Activated CD8-positive, alpha-beta memory T cell treated with anti-CD3 and anti-CD28 coated beads, Interleukin-2, amount 10 ng/mL, durations not matched to agents 7 days and 5 days (primary cell): ENCODE results near the gene NEDD4. TPM values are rescaled to one million over a fixed set of nuclear protein-coding genes. Genes with fewer than 3 reads are reported as not detected.
"Not testable (repeated sequence)": the region's sequence is repeated elsewhere in the genome, so short reads cannot be mapped to it uniquely, and the experiment has no call there.

ENCODE experiments used
- ATAC-seq: fragments of 150-1000 bp; cut with Tn5 transposase; one replicate; pipeline ENCODE4 v1.10.0; 2021; ENCODE audit warnings: moderate library complexity
- CTCF ChIA-PET: fragments of 350-600 bp; sonication (Branson Sonifier 250); formaldehyde crosslinking; loops from one replicate; lab custom pipeline; 2021; ENCODE audit warnings: antibody characterized with exemption; lab: Charles Lee
- DNase-seq: peaks from one replicate; pipeline ENCODE4 v3.0.0-alpha.2; 2020
- H3K27ac Mint-ChIP-seq: one replicate; pipeline ENCODE4 v1.8.0; 2021; ENCODE audit warnings: mild to moderate bottlenecking, mixed read lengths
- H3K27me3 Mint-ChIP-seq: one replicate; pipeline ENCODE4 v1.8.0; 2021; ENCODE audit warnings: mixed read lengths
- H3K36me3 Mint-ChIP-seq: one replicate; pipeline ENCODE4 v1.8.0; 2021; ENCODE audit warnings: mild to moderate bottlenecking, mixed read lengths
- H3K4me1 Mint-ChIP-seq: one replicate; pipeline ENCODE4 v1.8.0; 2021; ENCODE audit warnings: mixed read lengths
- H3K4me3 Mint-ChIP-seq: one replicate; pipeline ENCODE4 v1.8.0; 2021; ENCODE audit warnings: mild to moderate bottlenecking, moderate library complexity, mixed read lengths
- H3K9me3 Mint-ChIP-seq: one replicate; pipeline ENCODE4 v1.8.0; 2022; ENCODE audit warnings: low read depth, mixed read lengths
- total RNA-seq, 2 experiments: library from RNA; stranded (reverse); gene quantifications; one replicate each; pipeline ENCODE4 v1.2.3, GENCODE V29; 2021

Gene NEDD4
- total RNA-seq, 2 experiments from 2014 or later = 9.9 to 14.9 TPM

DNA sequence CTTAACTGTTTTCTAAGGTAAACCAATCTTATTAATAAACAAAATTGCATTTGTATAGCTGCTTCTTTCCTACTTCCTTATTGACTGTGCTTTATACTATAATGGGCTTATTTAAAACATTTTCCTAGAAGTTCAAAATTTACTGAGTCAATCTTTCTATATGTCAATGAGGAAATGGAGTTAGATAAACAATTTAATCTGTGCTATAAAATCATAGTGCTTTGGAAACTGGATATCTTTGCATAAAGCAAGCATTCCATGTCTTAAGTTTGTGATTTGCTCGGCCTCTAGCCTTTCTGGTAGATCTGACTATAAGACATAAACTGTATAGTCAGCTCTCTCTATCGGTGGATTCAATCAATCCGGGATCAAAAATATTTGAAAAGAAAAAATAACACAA is 99.6 kb downstream of the NEDD4 start:
- ATAC-seq (no peak), DNase-seq (no peak)
- H3K4me3 Mint-ChIP-seq = no peak overlapping the region
- peaks cover 10% of the 10 kb centered on the region for H3K4me1 Mint-ChIP-seq
- no peaks in the 10 kb centered on the region for H3K36me3 Mint-ChIP-seq
- no peaks in the 10 kb centered on the region for H3K9me3 Mint-ChIP-seq
- peaks cover 4% of the 10 kb centered on the region for H3K27me3 Mint-ChIP-seq
- CTCF ChIA-PET = no interaction called here
- no peak overlapping the region for H3K27ac Mint-ChIP-seq

DNA sequence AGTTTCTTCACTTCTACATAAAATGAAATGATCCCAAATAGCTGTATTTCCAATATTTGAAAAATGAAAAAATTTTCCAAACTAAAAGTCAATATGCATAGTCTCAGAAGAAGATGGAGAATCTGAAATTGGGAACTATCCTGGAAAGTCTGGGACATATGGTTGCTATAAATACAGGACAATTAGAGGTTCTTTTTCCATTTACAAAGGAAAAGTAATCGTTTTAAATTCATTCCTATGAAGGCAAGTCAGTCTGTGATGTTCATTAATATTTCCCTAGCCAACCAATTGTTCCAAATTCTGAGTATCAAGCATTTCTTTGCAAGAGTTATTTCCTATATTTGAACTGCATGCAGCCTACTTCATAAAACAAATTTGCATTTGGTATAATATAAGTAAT is 102.2 kb downstream of the NEDD4 start:
- no peaks in the 10 kb centered on the region for H3K9me3 Mint-ChIP-seq
- H3K27ac Mint-ChIP-seq = no peak overlapping the region
- peaks cover 10% of the 10 kb centered on the region for H3K4me1 Mint-ChIP-seq
- no peak overlapping the region for H3K4me3 Mint-ChIP-seq
- peaks cover 7% of the 10 kb centered on the region for H3K27me3 Mint-ChIP-seq
- ATAC-seq (no peak), DNase-seq (no peak)
- no peaks in the 10 kb centered on the region for H3K36me3 Mint-ChIP-seq
- CTCF ChIA-PET = no interaction called here

DNA sequence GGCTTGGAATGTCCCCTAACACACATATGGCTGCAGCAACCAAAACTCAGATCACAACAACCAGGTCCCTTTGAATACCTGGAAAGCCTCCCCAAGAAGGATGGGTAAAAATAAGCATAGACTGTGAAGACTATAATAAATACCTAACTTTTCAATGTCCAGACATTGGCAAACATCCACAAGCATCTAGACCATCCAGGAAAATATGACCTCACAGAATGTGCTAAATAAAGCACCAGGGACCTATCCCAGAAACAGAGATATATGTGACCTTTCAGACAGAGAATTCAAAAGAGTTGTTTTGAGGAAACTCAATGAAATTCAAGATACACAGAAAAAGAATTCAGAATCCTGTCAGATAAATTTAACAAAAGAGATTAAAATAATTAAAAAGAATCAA is 109.2 kb downstream of the NEDD4 start:
- ATAC-seq (no peak), DNase-seq (no peak)
- CTCF ChIA-PET = no interaction called here
- no peak overlapping the region for H3K4me3 Mint-ChIP-seq
- no peaks in the 10 kb centered on the region for H3K9me3 Mint-ChIP-seq
- H3K36me3 Mint-ChIP-seq = peaks cover 2% of the 10 kb centered on the region
- H3K27ac Mint-ChIP-seq = no peak overlapping the region
- no peaks in the 10 kb centered on the region for H3K4me1 Mint-ChIP-seq
- peaks cover 5% of the 10 kb centered on the region for H3K27me3 Mint-ChIP-seq

DNA sequence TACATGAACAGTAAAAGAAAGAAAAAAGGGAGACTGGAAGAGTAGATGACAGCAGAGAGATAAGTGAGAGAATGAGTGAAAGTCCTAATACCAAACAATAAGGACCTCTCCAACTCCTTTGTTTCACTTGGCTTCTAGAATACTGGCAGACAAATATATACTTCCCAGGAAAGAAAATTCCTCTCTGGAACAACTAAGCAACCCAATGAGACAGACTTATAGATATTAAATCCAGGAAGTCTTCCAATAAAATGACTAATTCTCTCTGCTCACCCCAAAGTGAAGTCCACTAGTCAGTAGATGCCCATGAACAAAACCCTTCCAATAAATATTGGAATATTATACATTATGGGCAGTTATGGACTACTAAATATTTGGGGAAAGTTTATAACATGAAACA is 114.2 kb downstream of the NEDD4 start:
- Mint-ChIP-seq H3K9me3 (no peaks in the 10 kb centered on the region), H3K27ac (no peak overlapping the region), H3K4me1 (no peaks in the 10 kb centered on the region), H3K27me3 (peaks cover 2% of the 10 kb centered on the region), H3K36me3 (peaks cover 1% of the 10 kb centered on the region), H3K4me3 (no peak overlapping the region)
- ATAC-seq = no peak
- DNase-seq = no peak
- CTCF ChIA-PET = no interaction called here

DNA sequence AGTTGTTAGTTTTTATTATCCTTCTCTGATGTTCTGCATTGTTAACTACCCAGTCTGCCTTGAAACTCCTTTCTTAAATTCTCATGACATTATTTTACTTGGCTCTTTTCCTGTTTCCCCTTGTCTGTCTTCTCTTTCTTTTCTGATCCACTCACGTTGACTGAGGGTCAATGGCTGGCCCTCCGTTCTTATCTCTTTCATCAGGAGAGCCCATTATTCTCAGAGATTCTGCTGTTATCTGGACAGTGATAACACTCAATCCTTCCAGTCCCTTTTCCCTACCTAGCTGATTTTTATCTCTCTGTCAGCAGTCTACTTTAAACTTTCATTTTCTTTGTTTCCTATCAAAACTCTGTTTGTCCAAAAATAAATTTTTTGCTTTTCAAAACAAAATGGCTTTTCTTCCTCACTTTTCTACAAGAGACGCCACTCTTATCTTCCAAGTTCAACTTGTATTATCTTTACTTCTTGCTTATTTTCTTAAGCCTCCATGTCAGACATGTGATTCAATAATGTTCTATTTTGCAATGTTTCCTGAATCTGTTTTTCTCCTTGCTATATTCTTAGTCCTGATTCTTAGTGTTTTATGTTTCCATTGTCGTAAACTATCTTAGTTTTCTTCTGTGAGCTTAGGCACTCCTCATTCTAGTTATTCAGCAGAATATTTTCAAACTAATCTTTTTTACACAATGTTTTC is 120.2 kb downstream of the NEDD4 start:
- Mint-ChIP-seq H3K27ac (no peak overlapping the region), H3K4me3 (no peak overlapping the region), H3K27me3 (peaks cover 2% of the 10 kb centered on the region), H3K4me1 (no peaks in the 10 kb centered on the region), H3K36me3 (peaks cover 1% of the 10 kb centered on the region), H3K9me3 (no peaks in the 10 kb centered on the region)
- CTCF ChIA-PET = no interaction called here
- DNase-seq (no peak), ATAC-seq (no peak)

DNA sequence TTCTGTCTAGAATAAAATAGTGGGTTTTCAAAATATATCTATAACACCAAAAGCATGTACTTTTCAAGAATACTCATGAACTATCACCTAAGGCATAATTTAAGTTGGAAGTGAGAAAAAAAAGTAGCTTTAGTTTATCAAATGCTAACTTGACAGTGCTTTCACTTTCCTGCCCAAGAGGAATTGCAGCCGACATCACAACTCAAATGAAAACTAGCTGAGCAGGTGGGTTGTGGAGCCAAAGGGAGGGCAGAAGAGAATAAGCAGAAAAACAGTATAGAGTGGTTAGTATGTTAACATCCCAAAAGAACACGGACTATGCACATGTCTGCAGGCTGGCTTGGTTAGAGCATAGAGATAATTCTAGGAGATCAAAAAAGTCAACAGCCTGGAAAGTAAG is 120.9 kb downstream of the NEDD4 start:
- H3K4me3 Mint-ChIP-seq = no peak overlapping the region
- no peak overlapping the region for H3K27ac Mint-ChIP-seq
- CTCF ChIA-PET = no interaction called here
- H3K27me3 Mint-ChIP-seq = peaks cover 2% of the 10 kb centered on the region
- peaks cover 1% of the 10 kb centered on the region for H3K36me3 Mint-ChIP-seq
- no peak for ATAC-seq
- H3K4me1 Mint-ChIP-seq = no peaks in the 10 kb centered on the region
- DNase-seq = no peak
- H3K9me3 Mint-ChIP-seq = no peaks in the 10 kb centered on the region

DNA sequence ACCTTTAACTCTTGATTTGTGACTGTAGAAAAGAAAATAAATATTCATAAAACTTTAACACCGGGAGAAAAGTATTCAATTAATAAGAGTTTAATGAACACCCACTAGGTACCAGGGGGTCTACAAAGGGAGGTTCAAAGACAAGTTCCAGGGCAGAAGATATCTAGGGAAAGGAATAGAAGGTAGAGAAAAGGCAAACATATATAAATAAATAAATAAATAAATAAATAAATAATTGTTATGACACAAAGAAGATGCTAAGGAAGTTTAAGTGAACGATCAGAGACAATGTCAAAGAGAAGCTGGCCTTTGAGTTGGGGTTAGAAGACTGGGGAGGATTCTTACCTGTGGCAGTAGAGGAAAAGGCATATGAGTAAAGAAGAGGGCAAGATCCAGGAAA is 123.8 kb downstream of the NEDD4 start:
- H3K27ac Mint-ChIP-seq = no peak overlapping the region
- no peak for ATAC-seq
- no peaks in the 10 kb centered on the region for H3K36me3 Mint-ChIP-seq
- CTCF ChIA-PET = no interaction called here
- no peaks in the 10 kb centered on the region for H3K9me3 Mint-ChIP-seq
- DNase-seq = no peak
- no peaks in the 10 kb centered on the region for H3K4me1 Mint-ChIP-seq
- H3K27me3 Mint-ChIP-seq = no peaks in the 10 kb centered on the region
- no peak overlapping the region for H3K4me3 Mint-ChIP-seq

DNA sequence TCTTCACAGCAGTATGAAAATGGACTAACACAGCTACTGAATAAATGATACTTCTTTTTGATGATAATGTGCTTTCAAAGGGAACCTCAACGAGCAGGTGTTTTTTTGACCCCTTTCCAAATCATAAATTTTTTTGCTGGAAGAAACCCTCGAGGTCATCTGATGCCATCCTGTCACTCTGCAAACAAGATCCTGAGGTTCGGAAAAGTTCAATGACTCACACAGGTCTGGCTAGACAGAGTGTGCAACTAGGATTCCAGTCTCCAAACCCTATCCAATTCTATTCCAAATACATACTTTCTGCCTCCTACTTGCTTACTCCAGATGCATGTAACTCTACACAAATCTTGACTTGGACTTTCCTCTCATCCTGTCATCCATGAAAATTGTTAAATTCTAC is 124.7 kb downstream of the NEDD4 start:
- Mint-ChIP-seq H3K4me1 (no peaks in the 10 kb centered on the region), H3K36me3 (no peaks in the 10 kb centered on the region), H3K27ac (no peak overlapping the region), H3K9me3 (no peaks in the 10 kb centered on the region), H3K27me3 (no peaks in the 10 kb centered on the region), H3K4me3 (no peak overlapping the region)
- CTCF ChIA-PET = no interaction called here
- DNase-seq (no peak), ATAC-seq (no peak)

DNA sequence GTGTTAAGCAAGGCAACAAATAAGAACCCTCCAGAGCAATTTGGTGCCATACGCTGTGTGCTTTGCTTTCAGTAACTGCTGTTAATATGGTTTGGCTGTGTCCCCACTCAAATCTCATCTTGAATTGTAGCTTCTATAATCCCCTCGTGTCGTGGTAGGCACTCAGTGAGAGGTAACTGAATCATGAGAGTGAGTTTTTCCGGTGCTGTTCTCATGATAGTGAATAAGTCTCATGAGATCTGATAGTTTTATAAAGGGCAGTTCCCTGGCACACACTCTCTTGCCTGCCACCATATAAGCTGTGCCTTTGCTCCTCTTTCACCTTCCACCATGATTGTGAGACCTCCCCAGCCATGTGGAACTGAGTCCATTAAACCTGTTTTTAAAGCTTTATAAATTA is 125.1 kb downstream of the NEDD4 start:
- H3K9me3 Mint-ChIP-seq, CTCF ChIA-PET, H3K4me1 Mint-ChIP-seq, H3K36me3 Mint-ChIP-seq, H3K27me3 Mint-ChIP-seq, H3K27ac Mint-ChIP-seq, DNase-seq, H3K4me3 Mint-ChIP-seq, ATAC-seq: not testable (repeated sequence)

DNA sequence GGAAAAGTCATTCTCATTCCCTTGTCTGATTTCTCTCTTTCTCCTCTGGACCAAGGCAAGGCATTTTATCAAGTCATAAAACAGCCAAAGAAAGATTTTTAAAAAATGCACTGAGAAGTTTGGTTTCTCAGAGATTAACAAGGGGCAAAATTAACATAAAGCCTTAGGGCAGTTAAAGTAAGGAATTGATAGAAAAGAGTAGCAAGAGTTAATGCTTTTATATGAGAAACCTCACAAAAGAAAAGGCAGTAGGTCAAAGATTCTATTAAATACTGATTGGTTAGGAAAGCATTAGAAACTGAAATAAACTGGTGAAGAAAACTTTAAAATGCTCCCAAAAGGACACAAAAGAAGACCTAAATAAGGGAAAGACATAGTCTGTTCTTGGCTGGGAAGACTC is 129.5 kb downstream of the NEDD4 start:
- H3K4me3 Mint-ChIP-seq = no peak overlapping the region
- no peaks in the 10 kb centered on the region for H3K9me3 Mint-ChIP-seq
- no peaks in the 10 kb centered on the region for H3K4me1 Mint-ChIP-seq
- DNase-seq = no peak
- H3K36me3 Mint-ChIP-seq = peaks cover 5% of the 10 kb centered on the region
- ATAC-seq = no peak
- H3K27me3 Mint-ChIP-seq = no peaks in the 10 kb centered on the region
- no peak overlapping the region for H3K27ac Mint-ChIP-seq
- CTCF ChIA-PET = no interaction called here

DNA sequence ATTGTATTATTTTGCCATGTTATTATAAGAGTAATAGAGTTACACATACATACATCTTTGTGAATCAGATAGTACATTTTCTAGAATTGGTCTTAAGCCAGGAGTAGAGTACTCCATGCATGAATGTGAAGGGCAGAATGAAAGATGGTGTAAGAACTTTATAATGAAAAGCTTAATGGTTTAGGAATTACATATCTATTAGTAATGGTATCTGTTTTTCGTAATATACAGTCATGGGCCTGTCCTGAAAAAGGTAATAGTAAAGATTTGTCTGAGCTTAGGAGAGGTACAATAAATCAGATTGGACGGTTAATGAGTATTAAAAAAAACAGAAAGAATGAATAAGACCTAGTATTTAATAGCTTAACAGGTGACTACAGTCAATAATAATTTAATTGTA is 132.3 kb downstream of the NEDD4 start:
- DNase-seq = no peak
- CTCF ChIA-PET = no interaction called here
- no peaks in the 10 kb centered on the region for H3K4me1 Mint-ChIP-seq
- H3K4me3 Mint-ChIP-seq = no peak overlapping the region
- H3K27ac Mint-ChIP-seq = no peak overlapping the region
- H3K36me3 Mint-ChIP-seq = peaks cover 9% of the 10 kb centered on the region
- H3K27me3 Mint-ChIP-seq = no peaks in the 10 kb centered on the region
- ATAC-seq = no peak
- no peaks in the 10 kb centered on the region for H3K9me3 Mint-ChIP-seq

DNA sequence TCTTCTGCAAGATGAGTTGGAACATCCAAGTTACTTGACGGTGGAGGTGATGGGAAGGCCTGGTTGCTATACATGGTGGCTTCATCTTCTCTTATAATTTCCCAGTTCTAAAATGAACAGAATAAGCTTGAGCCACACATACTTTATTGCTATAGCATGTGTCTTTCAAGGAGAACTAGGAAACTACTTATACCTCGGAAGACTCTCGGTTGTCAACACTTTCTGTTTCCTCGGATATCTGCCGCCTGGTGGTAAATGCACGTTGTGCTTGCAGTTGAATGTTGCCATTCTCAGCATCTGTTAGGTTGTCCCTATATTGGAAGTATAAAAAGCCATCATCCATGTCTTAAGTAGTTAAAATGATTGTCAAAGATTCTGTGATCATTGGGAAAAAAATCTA is 132.9 kb downstream of the NEDD4 start:
- ATAC-seq (no peak), DNase-seq (no peak)
- H3K4me3 Mint-ChIP-seq = no peak overlapping the region
- no peaks in the 10 kb centered on the region for H3K4me1 Mint-ChIP-seq
- H3K27ac Mint-ChIP-seq = no peak overlapping the region
- no peaks in the 10 kb centered on the region for H3K27me3 Mint-ChIP-seq
- no peaks in the 10 kb centered on the region for H3K9me3 Mint-ChIP-seq
- peaks cover 9% of the 10 kb centered on the region for H3K36me3 Mint-ChIP-seq
- CTCF ChIA-PET = no interaction called here

DNA sequence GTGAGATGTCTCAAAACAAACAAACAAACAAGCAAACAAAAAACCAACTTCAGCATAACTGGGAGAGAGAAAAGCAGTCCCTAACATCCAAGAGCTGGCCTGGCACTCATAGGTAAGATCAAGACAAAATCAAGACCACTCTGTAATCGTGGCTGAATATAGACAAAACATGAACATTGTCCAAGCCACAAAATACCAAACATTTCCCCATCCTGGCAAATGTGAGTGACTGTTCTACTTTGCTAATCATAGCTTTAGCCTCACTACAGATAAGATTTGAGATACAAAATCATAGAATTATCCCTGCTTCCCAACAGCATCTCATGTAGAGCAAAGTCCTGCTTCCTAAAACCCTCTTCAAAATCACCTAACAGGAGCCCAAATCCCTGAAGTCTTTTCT is 133.7 kb downstream of the NEDD4 start:
- no peaks in the 10 kb centered on the region for H3K9me3 Mint-ChIP-seq
- no peak overlapping the region for H3K4me3 Mint-ChIP-seq
- no peaks in the 10 kb centered on the region for H3K27me3 Mint-ChIP-seq
- H3K4me1 Mint-ChIP-seq = no peaks in the 10 kb centered on the region
- peaks cover 9% of the 10 kb centered on the region for H3K36me3 Mint-ChIP-seq
- ATAC-seq (no peak), DNase-seq (no peak)
- H3K27ac Mint-ChIP-seq = no peak overlapping the region
- CTCF ChIA-PET = no interaction called here

DNA sequence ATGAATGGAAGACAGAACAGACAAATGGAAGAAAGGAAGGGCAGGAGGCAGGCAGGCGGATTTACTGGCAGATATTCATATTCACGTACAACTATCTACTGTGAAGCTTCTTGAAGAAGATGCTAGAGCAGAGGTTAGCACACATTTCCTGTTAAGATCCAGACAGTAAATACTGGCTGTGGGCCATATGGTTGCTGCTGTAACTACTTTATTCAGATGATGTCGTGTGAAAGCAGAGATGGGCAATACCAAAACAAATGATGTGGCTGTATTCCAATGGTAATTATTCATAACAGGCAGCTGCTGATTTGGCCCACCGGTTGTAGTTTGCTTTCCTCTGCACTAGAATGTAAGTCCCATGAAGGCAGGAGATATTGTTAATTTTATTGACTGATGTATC is 134.8 kb downstream of the NEDD4 start:
- no peak overlapping the region for H3K27ac Mint-ChIP-seq
- peaks cover 9% of the 10 kb centered on the region for H3K36me3 Mint-ChIP-seq
- CTCF ChIA-PET = no interaction called here

More for the DNA sequence above, 134.8 kb downstream of the NEDD4 start:
- Mint-ChIP-seq H3K9me3 (no peaks in the 10 kb centered on the region), H3K4me3 (no peak overlapping the region), H3K4me1 (no peaks in the 10 kb centered on the region), H3K27me3 (no peaks in the 10 kb centered on the region)
- DNase-seq (no peak), ATAC-seq (no peak)
